Breast epithelium (tissue), 3 donors: ENCODE measurements around the gene MYO3B.

Experiments used
- POLR2A ChIP-seq: fragments of 450-650 bp; IDR thresholded peaks from one replicate; pipeline ENCODE4 v1.6.1; 2016; ENCODE audit warnings: antibody characterized with exemption, mild to moderate bottlenecking, moderate library complexity
- POLR2AphosphoS5 ChIP-seq, 3 donors: sonication (generic); formaldehyde crosslinking; IDR thresholded peaks; one replicate each; pipeline ENCODE4 v1.6.1; 2017; ENCODE audit warnings: antibody characterized with exemption in 3 of 3
- TF ChIP-seq, protein P1 (sequence below), 3 donors: fragments of 450-650 bp; IDR thresholded peaks; one replicate each; pipeline ENCODE4 v1.5.1; 2016 to 2017; ENCODE audit warnings: antibody characterized with exemption in 3 of 3, mild to moderate bottlenecking in 3 of 3, moderate library complexity in 3 of 3

DNA sequence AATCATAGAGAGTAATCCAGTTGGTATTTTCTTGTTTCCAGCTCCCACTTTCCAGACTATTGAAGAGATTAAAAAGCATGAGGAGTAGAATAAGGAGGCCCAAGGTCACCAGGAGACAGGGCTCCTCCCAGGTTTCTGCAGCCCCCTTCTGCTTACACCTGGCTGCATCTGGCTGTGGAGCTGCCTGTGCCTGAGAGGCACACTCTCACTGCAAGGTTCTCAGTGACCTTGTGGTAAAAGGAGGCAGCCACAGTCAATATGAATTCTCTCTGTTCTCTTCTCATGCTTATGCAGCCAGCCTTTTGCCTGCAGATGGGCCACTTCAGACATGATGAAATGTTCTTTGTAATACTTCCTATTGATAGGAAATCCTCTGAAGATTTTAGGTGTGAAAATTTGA lies 233.7 kb downstream of the MYO3B start:
- TF ChIP-seq, protein P1, sequence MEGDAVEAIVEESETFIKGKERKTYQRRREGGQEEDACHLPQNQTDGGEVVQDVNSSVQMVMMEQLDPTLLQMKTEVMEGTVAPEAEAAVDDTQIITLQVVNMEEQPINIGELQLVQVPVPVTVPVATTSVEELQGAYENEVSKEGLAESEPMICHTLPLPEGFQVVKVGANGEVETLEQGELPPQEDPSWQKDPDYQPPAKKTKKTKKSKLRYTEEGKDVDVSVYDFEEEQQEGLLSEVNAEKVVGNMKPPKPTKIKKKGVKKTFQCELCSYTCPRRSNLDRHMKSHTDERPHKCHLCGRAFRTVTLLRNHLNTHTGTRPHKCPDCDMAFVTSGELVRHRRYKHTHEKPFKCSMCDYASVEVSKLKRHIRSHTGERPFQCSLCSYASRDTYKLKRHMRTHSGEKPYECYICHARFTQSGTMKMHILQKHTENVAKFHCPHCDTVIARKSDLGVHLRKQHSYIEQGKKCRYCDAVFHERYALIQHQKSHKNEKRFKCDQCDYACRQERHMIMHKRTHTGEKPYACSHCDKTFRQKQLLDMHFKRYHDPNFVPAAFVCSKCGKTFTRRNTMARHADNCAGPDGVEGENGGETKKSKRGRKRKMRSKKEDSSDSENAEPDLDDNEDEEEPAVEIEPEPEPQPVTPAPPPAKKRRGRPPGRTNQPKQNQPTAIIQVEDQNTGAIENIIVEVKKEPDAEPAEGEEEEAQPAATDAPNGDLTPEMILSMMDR (IDR thresholded peaks at IDR 0.05), result no peak
- TF ChIP-seq POLR2A (no peak), POLR2AphosphoS5 (IDR thresholded peaks at IDR 0.05) (no peak)
